ENCODE data around the gene ZMYND11. TPM values are rescaled to one million over a fixed set of nuclear protein-coding genes. Genes with fewer than 3 reads are reported as not detected.

ZMYND11 gene
- total and polyA plus RNA-seq, 9 of the 15 experiments (the other 6 are each of a cell fraction or from before 2014, with no cell fraction given) = 2.7 to 13.8 (median 8.8) TPM

DNA sequence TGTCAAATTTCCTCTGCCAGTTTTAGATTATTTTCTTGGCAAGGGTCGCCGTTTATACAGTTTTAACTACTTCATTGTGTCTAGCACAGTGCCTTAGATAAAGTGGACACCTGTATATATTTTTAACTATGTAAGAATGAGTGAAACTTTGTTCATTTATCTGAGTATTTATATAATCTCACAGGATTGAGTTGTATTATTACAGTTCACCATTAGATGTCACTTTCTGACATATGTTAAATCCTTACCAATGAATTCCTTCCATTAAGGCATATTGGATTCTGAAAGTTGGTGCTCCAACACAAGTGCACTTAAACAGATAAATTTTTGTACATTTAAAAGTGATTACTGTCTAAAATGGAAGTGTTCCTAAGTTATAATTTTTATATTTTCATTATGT is 43.0 kb downstream of the ZMYND11 start:
- Histone ChIP-seq H3K9ac (ENCODE audit: insufficient read depth in 1 of 2, low read depth in 2 of 2, low read length in 2 of 2) (no peak overlapping the region), H3K36me3 (ENCODE audit: control insufficient read depth, insufficient read depth, low read length) (no peaks in the 10 kb centered on the region), H3K79me2 (ENCODE audit: control insufficient read depth, insufficient read depth, low read length) (no peaks in the 10 kb centered on the region), H3K4me3 (no peak overlapping the region), H3K4me1 (replicated peaks in 1 of 2; ENCODE audit: control insufficient read depth in 2 of 2, insufficient read depth in 2 of 2, low read length in 2 of 2) (no peaks in the 10 kb centered on the region; a peak in 1 of 5 replicates), H3K9me3 (replicated peaks; ENCODE audit: control insufficient read depth, insufficient read depth, low read depth, low read length) (no peaks in the 10 kb centered on the region), H3K27ac (ENCODE audit: extremely low read depth, low read depth, low read length) (no peak overlapping the region), H2AFZ (ENCODE audit: low read depth, low read length) (no peak overlapping the region), H3K9me1 (ENCODE audit: control insufficient read depth, insufficient read depth, low read length) (no peaks in the 10 kb centered on the region), H3K4me2 (ENCODE audit: insufficient read depth, low read length) (no peak overlapping the region), H4K20me1 (replicated peaks; ENCODE audit: control insufficient read depth, insufficient read depth, low read length) (no peaks in the 10 kb centered on the region), H3K27me3 (ENCODE audit: control insufficient read depth in 2 of 2, insufficient read depth in 2 of 2, low read length in 2 of 2) (no peaks in the 10 kb centered on the region)
- TF ChIP-seq ZNF253 (CRISPR knock-in tag; conservative IDR thresholded peaks at IDR 0.05) (no peak), NEUROD1 (IDR thresholded peaks at IDR 0.05; ENCODE audit: borderline replicate concordance, low read depth, low read length, partially characterized antibody) (no peak), RAD21 (CRISPR knock-in tag; conservative IDR thresholded peaks at IDR 0.05 in 1 of 2, IDR thresholded peaks at IDR 0.05 in 1 of 2) (peak; percentile 40 to 57; a peak in 3 of 4 replicates), PTTG1 (tag; IDR thresholded peaks at IDR 0.05; ENCODE audit: low read depth) (no peak)
- TF ChIP-seq, protein P1, sequence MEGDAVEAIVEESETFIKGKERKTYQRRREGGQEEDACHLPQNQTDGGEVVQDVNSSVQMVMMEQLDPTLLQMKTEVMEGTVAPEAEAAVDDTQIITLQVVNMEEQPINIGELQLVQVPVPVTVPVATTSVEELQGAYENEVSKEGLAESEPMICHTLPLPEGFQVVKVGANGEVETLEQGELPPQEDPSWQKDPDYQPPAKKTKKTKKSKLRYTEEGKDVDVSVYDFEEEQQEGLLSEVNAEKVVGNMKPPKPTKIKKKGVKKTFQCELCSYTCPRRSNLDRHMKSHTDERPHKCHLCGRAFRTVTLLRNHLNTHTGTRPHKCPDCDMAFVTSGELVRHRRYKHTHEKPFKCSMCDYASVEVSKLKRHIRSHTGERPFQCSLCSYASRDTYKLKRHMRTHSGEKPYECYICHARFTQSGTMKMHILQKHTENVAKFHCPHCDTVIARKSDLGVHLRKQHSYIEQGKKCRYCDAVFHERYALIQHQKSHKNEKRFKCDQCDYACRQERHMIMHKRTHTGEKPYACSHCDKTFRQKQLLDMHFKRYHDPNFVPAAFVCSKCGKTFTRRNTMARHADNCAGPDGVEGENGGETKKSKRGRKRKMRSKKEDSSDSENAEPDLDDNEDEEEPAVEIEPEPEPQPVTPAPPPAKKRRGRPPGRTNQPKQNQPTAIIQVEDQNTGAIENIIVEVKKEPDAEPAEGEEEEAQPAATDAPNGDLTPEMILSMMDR (IDR thresholded peaks at IDR 0.05 in 2 of 3, conservative IDR thresholded peaks at IDR 0.05 in 1 of 3; ENCODE audit: insufficient read depth in 2 of 3, low read depth in 1 of 3, low read length in 3 of 3) = peak in 1 of 3 experiments; percentile 47; a peak in 2 of 6 replicates
- intact Hi-C loops (cut with micrococcal nuclease) (no loop called here), in situ Hi-C loops (cut with MboI) (no loop called here)
- POLR2A ChIA-PET = no interaction called here
- DNase-seq (ENCODE audit: extremely low read depth in 1 of 4, low spot score in 3 of 4) (peak in 2 of 4 experiments; percentile 7 to 12), ATAC-seq (no peak), FAIRE-seq (peak; percentile 44)
- CTCF ChIA-PET (ENCODE audit: low intra/inter-chr PET ratio) = no interaction called here
- WGBS (ENCODE audit: insufficient coverage, low coverage, missing lambda C conversion rate) = 0% methylated on average over 2 of the region's 2 CpGs
- no TSS peak for BruUV-seq (replicated peaks)

Data from K562 (cell line).